GM23248 (cell line): Measurements from ENCODE around the gene PNPLA2. TPM values are rescaled to one million over a fixed set of nuclear protein-coding genes. Genes with fewer than 3 reads are reported as not detected.
A peak's percentile ranks its signal among the peaks of the same experiment; 100 is the strongest.

Source experiments
- DNase-seq: peaks from one replicate; pipeline ENCODE4 v3.0.0-alpha.2; 2015
- H2AFZ ChIP-seq: fragments of 200-600 bp; sonication (generic); 2 replicates; pipeline ENCODE4 v1.6.1; 2016; ENCODE audit warnings: antibody characterized with exemption
- H3F3A ChIP-seq: fragments of 200-600 bp; sonication (generic); 2 replicates; pipeline ENCODE4 v1.6.1; 2016; ENCODE audit warnings: mild to moderate bottlenecking, antibody characterized with exemption, mixed run types; ENCODE audit not compliant: insufficient read depth
- H3K27ac ChIP-seq: fragments of 200-600 bp; sonication (generic); 2 replicates; pipeline ENCODE4 v1.5.1; 2016; ENCODE audit warnings: mild to moderate bottlenecking
- H3K27me3 ChIP-seq: fragments of 200-600 bp; sonication (generic); replicated peaks from 2 replicates; pipeline ENCODE4 v1.6.1; 2016; ENCODE audit warnings: mild to moderate bottlenecking; ENCODE audit not compliant: insufficient read depth
- H3K36me3 ChIP-seq: fragments of 200-600 bp; sonication (generic); 2 replicates; pipeline ENCODE4 v1.6.1; 2016; ENCODE audit warnings: low read depth, mild to moderate bottlenecking
- H3K4me1 ChIP-seq: fragments of 200-600 bp; sonication (generic); 2 replicates; pipeline ENCODE4 v1.6.1; 2016; ENCODE audit warnings: mild to moderate bottlenecking; ENCODE audit not compliant: insufficient read depth
- H3K4me2 ChIP-seq: fragments of 200-600 bp; sonication (generic); one replicate; pipeline ENCODE4 v1.6.1; 2016; ENCODE audit warnings: mild to moderate bottlenecking; ENCODE audit not compliant: unreplicated experiment
- H3K4me3 ChIP-seq: fragments of 200-600 bp; sonication (generic); 2 replicates; pipeline ENCODE4 v1.5.1; 2016; ENCODE audit warnings: mild to moderate bottlenecking
- H3K79me2 ChIP-seq: fragments of 200-600 bp; sonication (generic); 2 replicates; pipeline ENCODE4 v1.6.1; 2016; ENCODE audit warnings: mild to moderate bottlenecking; ENCODE audit not compliant: insufficient read depth
- H3K9ac ChIP-seq: fragments of 200-600 bp; sonication (generic); 2 replicates; pipeline ENCODE4 v1.6.1; 2016; ENCODE audit warnings: mild to moderate bottlenecking
- H3K9me2 ChIP-seq: fragments of 200-600 bp; sonication (generic); 2 replicates; pipeline ENCODE4 v1.6.1; 2016; ENCODE audit warnings: mixed run types, mild to moderate bottlenecking, moderate library complexity; ENCODE audit not compliant: insufficient read depth
- H3K9me3 ChIP-seq: fragments of 200-600 bp; sonication (generic); one replicate; pipeline ENCODE4 v1.6.1; 2017; ENCODE audit warnings: low read depth
- H4K20me1 ChIP-seq: fragments of 200-600 bp; sonication (generic); 2 replicates; pipeline ENCODE4 v1.6.0; 2016; ENCODE audit not compliant: insufficient read depth
- EZH2 ChIP-seq: fragments of 200-600 bp; sonication (generic); IDR thresholded peaks from 2 replicates; pipeline ENCODE4 v1.6.1; 2018; ENCODE audit warnings: antibody characterized with exemption, mild to moderate bottlenecking; ENCODE audit not compliant: insufficient read depth, poor library complexity, severe bottlenecking
- EZH2phosphoT487 ChIP-seq: fragments of 200-600 bp; sonication (generic); IDR thresholded peaks from 2 replicates; pipeline ENCODE4 v1.6.1; 2018; ENCODE audit warnings: antibody characterized with exemption, moderate library complexity, mild to moderate bottlenecking, low read depth; ENCODE audit not compliant: insufficient read depth
- WGBS, 2 experiments: methylation state at CpG; one replicate each; pipeline ENCODE4 v1.1.6; 2015 to 2017; ENCODE audit warnings: low lambda C conversion rate in 2 of 2, low coverage in 1 of 2; ENCODE audit errors: missing lambda C conversion rate in 2 of 2; 5-methylcytosine and 5-hydroxymethylcytosine counted together
- in situ Hi-C: fragments of 300-500 bp; cut with MboI; formaldehyde crosslinking; loops from 2 replicates; pipeline ENCODE4 v1.15.0; 2020
- polyA plus RNA-seq: library from polyadenylated mRNA; unstranded; fragments of >200 nt; fragmentation: Nextera tagmentation; extraction: Ambion mirVana; gene quantifications from 2 replicates; pipeline ENCODE4 v1.2.1, GENCODE V29; 2016
- total RNA-seq: library from RNA; depleted of rRNA; stranded (reverse); fragments of >200 nt; shearing (Covaris generic); gene quantifications from 2 replicates; pipeline ENCODE4 v1.2.3, GENCODE V29; 2014

The PNPLA2 gene
- total and polyA plus RNA-seq, 2 experiments from 2014 or later: 38.7 to 87.6 TPM

DNA sequence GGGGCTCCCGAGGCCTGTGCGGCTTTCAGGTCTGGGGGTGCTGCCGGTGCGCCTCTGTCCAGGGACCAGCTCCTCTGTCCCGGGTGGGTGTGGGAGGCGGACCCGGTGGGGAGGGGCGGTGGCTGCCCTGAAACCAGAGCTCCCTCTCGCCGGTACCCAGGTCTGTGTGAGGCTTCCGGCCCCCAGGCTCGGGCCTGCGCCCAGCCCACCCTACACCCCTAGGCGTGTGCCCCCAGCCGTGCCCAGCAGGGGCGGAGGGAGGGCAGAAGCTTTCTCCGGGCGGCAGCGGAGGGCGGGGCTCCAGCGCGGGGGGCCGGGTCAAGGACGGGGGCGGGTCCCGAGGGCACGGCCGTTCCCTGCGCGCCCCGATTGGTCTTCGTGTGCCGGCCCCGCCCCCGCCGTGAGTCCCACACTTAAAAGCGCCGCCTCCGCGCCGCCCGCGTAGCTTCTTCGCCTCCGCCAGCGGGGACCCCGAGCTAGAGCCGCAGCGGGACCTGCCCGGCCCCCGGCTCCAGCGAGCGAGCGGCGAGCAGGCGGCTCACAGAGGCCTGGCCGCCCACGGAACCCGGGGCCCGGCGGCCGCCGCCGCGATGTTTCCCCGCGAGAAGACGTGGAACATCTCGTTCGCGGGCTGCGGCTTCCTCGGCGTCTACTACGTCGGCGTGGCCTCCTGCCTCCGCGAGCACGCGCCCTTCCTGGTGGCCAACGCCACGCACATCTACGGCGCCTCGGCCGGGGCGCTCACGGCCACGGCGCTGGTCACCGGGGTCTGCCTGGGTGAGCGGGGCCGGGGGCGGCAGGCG lies 616 bp downstream of the PNPLA2 start:
- Histone ChIP-seq H3K9ac (peak overlapping the region; percentile 92), H3K4me2 (peak overlapping the region; percentile 88), H3K27me3 (no peaks in the 10 kb centered on the region), H3F3A (peaks cover 3% of the 10 kb centered on the region; the same call in 1 of the 2 replicates), H4K20me1 (no peaks in the 10 kb centered on the region), H3K36me3 (no peaks in the 10 kb centered on the region; the same call in 1 of the 2 replicates), H2AFZ (peak overlapping the region; percentile 61), H3K4me3 (peak overlapping the region; percentile 79), H3K9me2 (no peaks in the 10 kb centered on the region), H3K9me3 (no peaks in the 10 kb centered on the region), H3K27ac (peak overlapping the region; percentile 77), H3K4me1 (peaks cover 18% of the 10 kb centered on the region), H3K79me2 (peaks cover 38% of the 10 kb centered on the region)
- DNase-seq: peak; percentile 98
- WGBS, 2 experiments: 1 to 2% methylated on average over 38 to 40 of the region's 96 CpGs
- in situ Hi-C loops: no loop called here
- TF ChIP-seq EZH2: no peak
- no peak for TF ChIP-seq EZH2phosphoT487

DNA sequence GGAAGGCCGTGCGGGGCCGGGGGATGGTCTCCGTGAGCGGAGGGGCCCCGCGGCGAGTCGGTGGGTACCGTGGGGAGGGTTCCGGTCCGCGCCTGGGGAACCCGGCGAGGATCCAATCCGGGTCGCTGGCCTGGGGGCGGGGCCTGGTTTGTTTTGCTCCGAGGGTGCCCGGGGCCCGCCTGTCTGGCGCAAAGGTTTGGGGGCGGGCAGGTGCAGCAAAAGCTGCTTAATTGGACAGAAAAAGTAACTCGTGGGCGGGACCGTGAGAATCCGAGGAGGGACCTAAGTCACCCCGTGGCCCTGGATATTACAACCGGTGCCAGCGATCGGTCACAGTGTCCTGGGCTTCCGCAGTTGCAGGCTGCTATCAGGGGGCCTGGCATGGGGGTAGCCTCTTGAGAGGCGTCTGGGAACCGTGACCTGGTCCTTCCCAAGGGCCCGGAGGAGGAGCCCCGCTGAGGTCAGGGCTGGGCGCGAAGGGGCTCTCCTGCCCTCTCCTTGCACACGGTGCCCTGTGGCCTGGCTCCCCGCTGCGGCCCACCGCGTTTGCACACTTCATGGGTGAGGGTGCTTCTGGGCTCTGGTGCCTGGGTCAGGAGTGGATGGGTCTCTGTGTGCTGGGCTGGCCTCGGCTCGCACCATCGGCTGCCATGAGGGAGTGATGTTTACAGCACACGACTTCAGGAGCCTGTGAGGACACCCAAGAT lies 1.4 kb downstream of the PNPLA2 start:
- no peaks in the 10 kb centered on the region for H3K27me3 ChIP-seq
- peaks cover 18% of the 10 kb centered on the region for H3K4me1 ChIP-seq
- no peaks in the 10 kb centered on the region for H3K9me2 ChIP-seq
- no peak for TF ChIP-seq EZH2phosphoT487
- no peak for TF ChIP-seq EZH2
- no peaks in the 10 kb centered on the region for H3K9me3 ChIP-seq
- peak overlapping the region; percentile 88 for H3K4me2 ChIP-seq
- 0 out of 2 replicates have a peak overlapping the region, but pooled peaks have one; percentile 17 for H2AFZ ChIP-seq
- no peaks in the 10 kb centered on the region for H4K20me1 ChIP-seq
- peak; percentile 75 for DNase-seq
- peak overlapping the region; percentile 77 for H3K27ac ChIP-seq
- H3K9ac ChIP-seq: peak overlapping the region; percentile 92
- peak overlapping the region; percentile 79 for H3K4me3 ChIP-seq
- in situ Hi-C loops: no loop called here
- peaks cover 3% of the 10 kb centered on the region; the same call in 1 of the 2 replicates for H3F3A ChIP-seq
- H3K36me3 ChIP-seq: no peaks in the 10 kb centered on the region; the same call in 1 of the 2 replicates
- WGBS, 2 experiments: 2% methylated on average over 33 to 44 of the region's 47 CpGs
- H3K79me2 ChIP-seq: peaks cover 38% of the 10 kb centered on the region

DNA sequence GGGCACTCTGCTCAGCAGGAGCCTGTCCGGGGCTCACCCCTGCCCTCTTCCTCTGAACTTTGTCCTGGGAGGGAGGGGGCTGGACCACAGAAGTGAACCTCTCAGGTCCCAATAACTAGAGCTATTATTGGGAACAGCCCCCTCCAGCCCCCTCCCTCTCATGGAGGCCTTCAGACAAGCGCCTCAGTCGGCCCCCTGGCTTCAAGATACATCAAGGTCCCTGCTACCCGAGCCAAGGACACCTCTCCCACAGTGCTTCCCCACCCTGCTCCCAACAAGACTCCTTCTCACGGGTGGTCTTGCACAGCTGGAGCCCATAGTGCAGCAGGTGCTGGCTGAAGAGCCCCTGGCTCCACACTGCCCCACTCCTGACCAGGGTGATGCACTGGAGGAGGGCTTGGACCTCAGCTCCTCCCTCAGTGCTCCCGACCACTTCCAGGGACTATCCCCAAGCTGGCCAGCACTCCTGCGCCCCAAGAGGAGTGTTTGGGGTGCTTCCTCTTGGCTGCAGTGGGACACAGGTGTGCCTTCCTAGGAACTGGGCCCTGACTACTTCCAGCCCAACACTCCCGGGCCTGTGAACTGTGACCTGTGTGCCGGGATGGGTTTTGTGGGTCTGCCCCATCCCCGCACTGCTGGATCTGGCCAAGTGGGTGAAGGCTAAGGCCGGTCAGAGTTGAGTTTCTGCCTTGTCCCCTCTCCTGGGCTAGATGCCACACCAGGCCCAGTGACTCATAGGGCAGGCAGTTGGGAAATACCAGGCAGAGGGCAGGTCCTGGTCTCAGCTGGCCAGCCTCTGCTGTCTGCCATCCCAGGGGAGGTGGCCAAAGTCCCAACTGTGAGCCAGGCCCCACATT lies 2.2 kb downstream of the PNPLA2 start:
- peak; percentile 89 for DNase-seq
- WGBS, 2 experiments: 40 to 53% methylated on average over 11 of the region's 11 CpGs
- H3K27me3 ChIP-seq: no peaks in the 10 kb centered on the region

More for the DNA sequence above, 2.2 kb downstream of the PNPLA2 start:
- Histone ChIP-seq H3K4me3 (peak overlapping the region; percentile 79), H3K79me2 (peaks cover 38% of the 10 kb centered on the region), H3K9me2 (no peaks in the 10 kb centered on the region), H4K20me1 (no peaks in the 10 kb centered on the region), H3K4me1 (peaks cover 18% of the 10 kb centered on the region), H3K36me3 (peaks cover 3% of the 10 kb centered on the region; the same call in 1 of the 2 replicates), H3F3A (peaks cover 3% of the 10 kb centered on the region; the same call in 1 of the 2 replicates), H3K27ac (peak overlapping the region; percentile 77), H2AFZ (no peak overlapping the region), H3K9ac (peak overlapping the region; percentile 92), H3K4me2 (peak overlapping the region; percentile 88), H3K9me3 (no peaks in the 10 kb centered on the region)
- TF ChIP-seq EZH2: no peak
- TF ChIP-seq EZH2phosphoT487: no peak
- in situ Hi-C loops: no loop called here
